Measurements from ENCODE around the gene DNMT3A.

The DNMT3A gene

GRCh38 chr2:25302758-25303375 lies 38.9 kb downstream of the DNMT3A start:
- no peak for DNase-seq

GRCh38 chr2:25301453-25302352 lies 40.0 kb downstream of the DNMT3A start:
- no peak for DNase-seq

GRCh38 chr2:25300001-25300400 lies 41.7 kb downstream of the DNMT3A start:
- DNase-seq, result no peak

GRCh38 chr2:25298776-25299431 lies 42.8 kb downstream of the DNMT3A start:
- no peak for DNase-seq

GRCh38 chr2:25297738-25298137 lies 44.0 kb downstream of the DNMT3A start:
- DNase-seq, result no peak

- DNase-seq, result no peak
These were observed 46.1 kb downstream of the DNMT3A start for GRCh38 chr2:25295621-25296020.

- peak; percentile 94 for DNase-seq
These were observed 46.9 kb downstream of the DNMT3A start for GRCh38 chr2:25294573-25295462.

- DNase-seq, result no peak
These were observed 47.7 kb downstream of the DNMT3A start for GRCh38 chr2:25293958-25294562.

GRCh38 chr2:25293145-25293544 lies 48.6 kb downstream of the DNMT3A start:
- DNase-seq, result no peak

GRCh38 chr2:25292408-25292807 lies 49.3 kb downstream of the DNMT3A start:
- DNase-seq, result no peak

- DNase-seq, result peak; percentile 71
These were observed 50.8 kb downstream of the DNMT3A start for GRCh38 chr2:25290811-25291495.

- DNase-seq, result peak; percentile 58
These were observed 54.8 kb downstream of the DNMT3A start for GRCh38 chr2:25286723-25287483.

- no peak for DNase-seq
These were observed 55.7 kb downstream of the DNMT3A start for GRCh38 chr2:25286025-25286400.

GRCh38 chr2:25285265-25286024 lies 56.3 kb downstream of the DNMT3A start:
- DNase-seq, result no peak

- no peak for DNase-seq
These were observed 57.0 kb downstream of the DNMT3A start for GRCh38 chr2:25284756-25285155.

- no peak for DNase-seq
These were observed 57.8 kb downstream of the DNMT3A start for GRCh38 chr2:25283921-25284320.

- no peak for DNase-seq
These were observed 59.8 kb downstream of the DNMT3A start for GRCh38 chr2:25281941-25282340.

- DNase-seq, result no peak
These were observed 60.2 kb downstream of the DNMT3A start for GRCh38 chr2:25281522-25281921.

GRCh38 chr2:25280051-25280687 lies 61.6 kb downstream of the DNMT3A start:
- no peak for DNase-seq
